ENCODE data around the gene ZC3HAV1. TPM values are rescaled to one million over a fixed set of nuclear protein-coding genes. Genes with fewer than 3 reads are reported as not detected.

ZC3HAV1 gene
- total and polyA plus RNA-seq, 9 of the 15 experiments (the other 6 are each of a cell fraction or from before 2014, with no cell fraction given) = 11.9 to 40.5 (median 23.9) TPM

- 0 out of 2 replicates have a peak, but pooled peaks have one; percentile 23 for TF ChIP-seq ZNF143 (CRISPR knock-in tag; IDR thresholded peaks at IDR 0.05)
- TF ChIP-seq MTF1 (CRISPR knock-in tag; IDR thresholded peaks at IDR 0.05; ENCODE audit: borderline replicate concordance) = no peak
- TF ChIP-seq BRCA1 (IDR thresholded peaks at IDR 0.05) = no peak
- TF ChIP-seq BRCA1 (CRISPR knock-in tag; IDR thresholded peaks at IDR 0.05) = no peak
- no peak for TF ChIP-seq ARID2 (IDR thresholded peaks at IDR 0.05)
- peak; percentile 99 for TF ChIP-seq REST (IDR thresholded peaks at IDR 0.05; ENCODE audit: borderline replicate concordance)
- TF ChIP-seq REST (CRISPR knock-in tag; IDR thresholded peaks at IDR 0.05; ENCODE audit: low read depth) = peak; percentile 93
- no peak for TF ChIP-seq IRF1 (CRISPR knock-in tag; IDR thresholded peaks at IDR 0.05; ENCODE audit: borderline replicate concordance)
- TF ChIP-seq ZNF778 (CRISPR knock-in tag; IDR thresholded peaks at IDR 0.05) = no peak
- TF ChIP-seq MYNN (IDR thresholded peaks at IDR 0.05) = peak; percentile 79
- no peak for TF ChIP-seq MYNN (CRISPR knock-in tag; IDR thresholded peaks at IDR 0.05)
- TF ChIP-seq ZNF212 (CRISPR knock-in tag; IDR thresholded peaks at IDR 0.05) = no peak
- no peak for TF ChIP-seq HDGF (IDR thresholded peaks at IDR 0.05)
- no peak for TF ChIP-seq ZFX (CRISPR knock-in tag; IDR thresholded peaks at IDR 0.05)
- no peak for TF ChIP-seq ZNF696 (CRISPR knock-in tag; conservative IDR thresholded peaks at IDR 0.05)
- TF ChIP-seq U2AF2 (optimal IDR thresholded peaks at IDR 0.05; ENCODE audit: low read depth, low read length) = no peak
- no peak for TF ChIP-seq TCFL5 (CRISPR knock-in tag; conservative IDR thresholded peaks at IDR 0.05)
- TF ChIP-seq CREB5 (CRISPR knock-in tag; IDR thresholded peaks at IDR 0.05) = no peak
- TF ChIP-seq EHMT2 (IDR thresholded peaks at IDR 0.05) = peak; percentile 98
Observed at GRCh38 chr7:139043823-139044812, 65.4 kb downstream of the ZC3HAV1 start (continued).

All from K562 (cell line).